C1 segment of cervical spinal cord (tissue), 14 donors: Measurements from ENCODE around the gene ZNF618.
"Not testable (repeated sequence)": the region's sequence is repeated elsewhere in the genome, so short reads cannot be mapped to it uniquely, and the experiment has no call there.

ENCODE experiments used
- DNase-seq, 14 donors: peaks; one replicate each; lab custom pipeline; 2025; lab: John Stamatoyannopoulos, UW

The ZNF618 gene

GRCh38 chr9:113988385-113989016 lies 112.4 kb downstream of the ZNF618 start:
- DNase-seq = no peak

DNA sequence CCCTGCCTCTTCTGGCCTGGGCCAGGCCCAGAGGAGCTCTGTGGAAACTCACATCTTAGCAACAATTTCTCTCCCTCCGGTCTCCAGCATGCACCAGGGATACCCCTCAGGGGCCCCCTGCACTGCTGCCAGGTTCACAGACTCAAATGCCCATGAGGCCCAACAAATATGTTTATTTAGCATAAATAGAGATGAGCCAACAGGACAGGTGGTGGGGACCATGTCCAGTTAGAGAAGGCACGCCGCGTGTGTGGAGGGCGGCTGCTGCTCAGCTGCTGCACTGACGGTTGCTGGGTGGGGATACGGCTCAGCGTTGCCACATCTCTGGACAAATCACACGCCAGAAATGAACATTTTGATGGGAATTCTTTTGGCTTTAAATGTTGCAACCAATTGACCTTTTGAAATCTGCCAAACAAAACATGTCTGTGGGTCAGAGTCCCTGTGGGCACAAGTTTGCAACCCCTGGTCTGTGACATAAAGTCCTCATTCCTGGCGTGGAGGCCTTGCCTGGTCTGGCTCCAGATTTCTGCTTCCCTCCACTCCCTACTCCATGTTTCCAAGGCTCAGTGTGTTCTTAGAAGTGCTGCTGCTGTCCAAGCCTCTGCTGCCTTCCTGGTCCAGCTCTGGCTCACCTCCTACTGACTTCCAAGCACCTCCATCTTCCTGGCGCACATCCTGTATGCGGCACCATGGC lies 113.1 kb downstream of the ZNF618 start:
- DNase-seq = peak in 6 of 14 donors; percentile 12 to 57 (median 47)

- no peak for DNase-seq
Observed at GRCh38 chr9:113989714-113990569, 113.8 kb downstream of the ZNF618 start.

DNA sequence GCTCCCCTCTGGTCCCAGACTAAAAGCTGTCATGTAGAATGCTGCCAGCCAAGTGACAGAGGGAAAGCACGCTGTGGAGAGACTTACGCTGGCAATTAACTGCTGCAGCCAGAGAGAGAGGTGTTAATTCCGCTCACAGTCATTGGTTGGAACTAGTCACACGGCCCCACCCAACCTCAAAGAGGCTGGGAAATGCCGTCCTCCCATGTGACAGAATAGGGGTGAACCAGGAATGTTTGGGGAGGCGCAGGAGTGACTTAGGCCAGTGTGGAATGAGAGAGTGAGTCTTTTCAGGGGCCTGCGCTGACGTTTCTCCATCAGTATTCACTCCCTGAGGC lies 114.4 kb downstream of the ZNF618 start:
- peak in 1 of 14 donors; percentile 15 for DNase-seq

- DNase-seq = peak in 1 of 14 donors; percentile 76
Observed at GRCh38 chr9:113990975-113991471, 114.9 kb downstream of the ZNF618 start.

DNA sequence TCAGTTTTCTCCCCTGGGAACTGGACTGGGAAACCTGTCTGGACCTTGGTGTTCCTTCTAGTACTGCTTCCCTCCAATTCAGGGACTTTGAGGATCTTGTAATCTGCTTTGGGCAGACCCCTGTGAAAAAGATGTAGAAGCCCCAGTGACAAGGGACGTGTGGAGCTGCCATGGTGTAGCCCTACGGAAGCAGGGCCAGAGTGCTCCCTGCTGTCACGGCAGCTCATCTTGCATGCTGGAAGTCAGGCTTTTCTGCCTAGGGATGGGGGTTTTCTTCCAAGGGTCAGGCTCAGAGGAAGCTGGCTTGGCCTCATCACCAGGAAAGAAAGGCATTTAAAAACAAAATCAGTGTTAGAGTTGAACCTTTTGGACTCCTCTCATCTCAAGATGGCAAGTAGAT lies 115.6 kb downstream of the ZNF618 start:
- DNase-seq = no peak

- DNase-seq = peak in 12 of 14 donors; percentile 65 to 90 (median 83)
Observed at GRCh38 chr9:113992276-113992951, 116.3 kb downstream of the ZNF618 start.

DNA sequence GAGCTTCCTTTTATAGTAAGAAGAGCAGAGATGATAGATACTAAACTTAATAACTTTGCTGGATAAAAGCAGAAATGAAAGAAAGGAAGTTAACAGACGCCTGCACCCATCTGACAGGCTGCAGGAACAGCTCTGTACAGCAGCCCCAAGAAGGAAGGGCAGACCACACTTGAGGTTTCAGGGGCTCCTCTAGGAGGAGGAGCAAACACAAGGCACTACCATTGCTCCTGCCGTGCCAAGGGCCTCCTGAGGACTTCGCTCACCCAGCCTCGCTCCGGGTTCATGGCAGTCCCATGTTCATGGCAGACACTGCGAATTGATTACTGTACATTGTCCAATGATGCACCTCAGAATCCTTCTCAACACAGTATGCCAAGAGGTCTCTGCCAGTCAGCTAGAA lies 116.9 kb downstream of the ZNF618 start:
- DNase-seq = peak in 1 of 14 donors; percentile 63

- DNase-seq = peak in 12 of 14 donors; percentile 24 to 98 (median 66)
Observed at GRCh38 chr9:113993838-113994540, 117.9 kb downstream of the ZNF618 start.

GRCh38 chr9:113995401-113995800 lies 119.3 kb downstream of the ZNF618 start:
- DNase-seq = no peak

DNA sequence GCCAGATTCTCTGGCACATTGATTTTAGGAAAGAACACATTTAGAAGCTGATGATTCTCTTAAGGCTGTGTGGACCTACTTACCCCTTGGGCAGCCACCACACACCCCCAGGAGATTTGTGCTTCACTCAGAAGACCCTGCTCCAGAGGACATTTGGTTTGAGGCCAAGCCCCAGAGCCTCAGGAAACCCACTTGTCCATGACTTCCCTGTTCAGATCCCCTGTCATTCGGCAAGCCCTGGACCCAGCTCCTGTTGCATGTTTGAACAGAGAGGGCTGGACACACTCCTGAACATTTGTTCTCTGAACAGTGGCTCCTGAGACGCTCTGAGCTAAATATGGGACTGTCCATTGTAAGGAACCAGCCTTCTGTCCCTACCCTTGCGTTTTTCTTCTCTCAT lies 119.9 kb downstream of the ZNF618 start:
- DNase-seq = no peak

DNA sequence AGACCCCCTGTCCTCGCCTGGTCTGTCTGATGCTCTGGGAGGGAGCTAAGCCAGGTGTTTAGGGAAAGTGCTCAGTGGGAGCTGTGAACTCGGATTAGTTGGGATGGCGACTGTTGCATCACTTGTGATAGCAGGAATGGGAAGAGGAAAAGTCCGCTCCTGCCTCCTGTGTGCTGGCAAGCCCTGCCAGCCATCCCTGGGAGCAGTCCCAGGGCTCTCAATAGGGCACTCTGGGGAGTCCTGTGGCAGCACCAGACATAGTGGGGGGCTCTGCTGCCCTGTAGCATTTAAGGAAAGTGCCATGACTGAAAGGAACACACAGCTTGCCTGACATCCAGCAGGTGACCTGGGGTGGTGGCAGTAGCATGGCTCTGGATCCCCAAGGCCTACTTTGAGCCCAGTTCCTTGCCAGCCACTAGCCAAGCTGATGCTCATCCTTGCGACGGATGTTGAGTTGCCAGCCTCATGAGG lies 120.5 kb downstream of the ZNF618 start:
- no peak for DNase-seq

DNA sequence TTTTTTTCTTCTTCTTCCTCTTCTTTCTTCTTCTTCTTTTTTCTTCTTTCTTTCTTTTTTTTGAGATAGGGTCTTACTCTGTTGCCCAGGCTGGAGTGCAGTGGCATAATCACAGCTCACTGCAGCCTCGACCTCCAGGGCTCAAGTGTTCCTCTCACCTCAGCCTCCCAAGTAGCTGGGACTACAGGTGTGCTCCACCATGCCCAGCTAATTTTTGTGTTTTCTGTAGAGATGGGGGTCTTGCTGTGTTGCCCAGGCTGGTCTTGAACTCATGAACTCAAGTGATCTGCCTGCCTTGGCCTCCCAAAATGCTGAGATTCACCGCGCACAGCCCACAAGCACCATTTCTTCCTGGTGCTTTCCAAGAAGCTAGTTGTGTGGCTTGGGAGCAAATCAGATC lies 121.0 kb downstream of the ZNF618 start:
- not testable (repeated sequence) for DNase-seq

- DNase-seq = no peak
Observed at GRCh38 chr9:113997610-113998009, 121.5 kb downstream of the ZNF618 start.

DNA sequence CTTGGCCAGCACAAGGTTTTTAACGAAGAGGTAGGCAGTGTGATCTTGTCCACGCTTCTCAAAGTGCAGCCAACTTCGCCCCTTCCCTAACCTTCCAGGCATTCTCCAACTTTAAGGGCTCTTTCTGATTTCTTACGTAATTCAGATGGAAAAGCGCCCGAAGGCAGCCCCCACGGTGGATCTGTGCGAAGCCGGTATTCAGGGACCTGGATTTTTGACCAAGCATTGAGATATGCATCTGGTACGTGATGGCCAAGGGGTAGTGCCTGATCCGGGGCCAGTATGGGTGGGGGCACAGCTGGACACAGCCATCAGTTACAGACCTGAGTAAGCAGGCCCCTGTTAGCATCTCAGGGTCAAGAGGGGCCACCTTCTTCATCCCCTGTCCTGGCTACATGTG lies 122.0 kb downstream of the ZNF618 start:
- no peak for DNase-seq

- DNase-seq = no peak
Observed at GRCh38 chr9:113998525-113999255, 122.6 kb downstream of the ZNF618 start.

DNA sequence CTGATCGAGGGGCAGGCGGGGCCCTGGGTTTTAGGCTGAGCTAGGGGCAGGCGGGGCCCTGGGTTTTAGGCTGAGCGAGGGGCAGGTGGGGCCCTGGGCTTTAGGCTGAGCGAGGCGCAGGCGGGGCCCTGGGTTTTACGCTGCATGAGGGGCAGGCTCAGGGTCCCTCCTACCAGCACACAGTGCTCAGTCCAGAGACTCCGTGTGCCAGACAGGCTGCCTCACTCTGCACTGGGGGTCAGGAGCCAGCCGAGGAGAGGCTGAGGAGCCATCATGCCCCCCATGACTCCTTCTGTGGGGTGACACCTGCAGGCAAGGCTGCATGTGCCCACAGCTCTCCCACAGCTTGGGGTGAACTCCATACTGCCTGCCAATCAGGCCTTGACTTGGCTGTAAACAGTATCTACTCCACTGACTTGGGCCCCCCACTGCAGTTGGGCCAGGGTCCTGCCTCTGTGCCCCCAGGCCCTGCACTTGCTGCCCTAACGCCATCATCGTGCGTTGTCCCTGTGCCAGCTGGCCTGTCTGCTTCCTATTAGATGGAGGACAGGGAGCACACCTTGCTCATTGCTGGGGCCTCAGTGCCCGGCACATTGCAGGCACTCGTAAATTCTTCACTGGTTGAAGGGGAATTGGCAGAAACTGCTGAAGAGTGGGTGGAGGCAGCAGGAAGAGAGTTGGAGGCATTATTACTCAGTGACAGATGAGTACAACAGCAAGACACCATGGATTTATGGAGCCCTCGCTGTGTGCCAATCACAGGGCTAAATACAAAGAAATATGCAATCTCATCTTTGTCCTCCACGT lies 123.3 kb downstream of the ZNF618 start:
- DNase-seq = peak in 1 of 14 donors; percentile 22

- no peak for DNase-seq
Observed at GRCh38 chr9:114000063-114000454, 124.0 kb downstream of the ZNF618 start.

DNA sequence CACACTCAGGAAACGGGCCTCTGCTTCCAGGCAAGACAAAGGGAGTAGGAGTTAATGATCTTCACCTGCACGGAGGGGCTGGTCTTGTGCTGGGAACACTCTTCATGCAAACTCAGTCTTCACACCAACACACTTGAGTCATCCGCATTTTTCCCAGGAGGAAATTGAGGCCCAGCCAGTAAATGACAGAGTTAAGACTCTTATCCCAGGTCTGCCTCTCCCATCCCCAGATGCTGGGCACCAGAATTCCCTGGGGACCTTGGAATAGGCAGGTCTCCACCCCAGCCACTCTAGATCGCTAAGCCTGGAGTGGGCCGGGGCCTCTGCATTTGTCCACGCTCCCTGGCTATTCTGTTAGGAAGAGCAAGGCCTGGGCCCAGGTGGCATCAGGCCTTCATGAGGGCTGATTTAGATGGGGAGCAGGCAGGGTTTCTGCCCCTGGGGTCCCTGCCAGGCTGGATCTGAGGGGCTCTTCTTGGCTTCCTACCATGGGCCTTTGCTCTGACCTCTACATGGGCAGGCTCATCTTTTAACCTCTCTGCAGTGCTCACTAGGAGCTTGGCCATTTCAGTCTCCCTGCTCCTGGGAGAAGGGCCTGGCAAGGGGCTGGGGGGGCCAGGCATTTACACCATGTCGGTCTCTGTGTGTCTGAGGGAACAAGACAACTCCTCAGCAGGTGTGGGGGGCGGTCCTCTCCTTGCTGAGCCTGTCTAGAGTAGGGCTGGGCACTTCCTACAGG lies 124.7 kb downstream of the ZNF618 start:
- DNase-seq = no peak
